ENCODE data around the gene ST3GAL6. TPM values are rescaled to one million over a fixed set of nuclear protein-coding genes. Genes with fewer than 3 reads are reported as not detected.
A peak's percentile ranks its signal among the peaks of the same experiment; 100 is the strongest.

ST3GAL6 gene
- total and polyA plus RNA-seq, 2 experiments from 2014 or later = 41.1 to 41.7 TPM

DNA sequence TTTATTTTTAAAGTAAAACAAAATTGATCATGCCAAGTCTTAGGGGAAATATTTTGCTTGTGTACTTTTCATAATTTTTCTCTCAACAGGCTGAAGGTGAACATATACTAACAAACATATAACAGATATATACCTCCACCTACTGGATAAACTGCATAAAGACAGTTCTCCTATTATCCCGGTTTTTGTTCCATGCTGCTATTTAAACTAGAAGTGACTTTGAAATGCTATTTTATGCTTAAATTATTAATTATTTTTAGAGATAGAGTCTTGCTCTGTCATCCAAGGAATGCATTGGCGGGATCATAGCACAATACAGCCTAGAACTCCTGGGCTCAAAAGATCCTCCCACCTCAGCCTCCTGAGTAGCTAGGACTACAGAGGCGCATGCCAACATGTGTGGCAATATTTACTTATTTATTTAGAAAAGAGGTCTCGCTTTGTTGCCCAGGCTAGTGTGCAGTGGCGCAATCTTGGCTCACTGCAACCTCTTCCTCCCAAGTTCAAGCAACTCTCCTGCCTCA, 49.8 kb downstream of the ST3GAL6 start:
- DNase-seq (ENCODE audit: low read depth in 1 of 2, low spot score in 1 of 2) = peak; percentile 45 to 70
- Histone ChIP-seq H3K27me3 (no peaks in the 10 kb centered on the region), H3K36me3 (peaks cover 27% of the 10 kb centered on the region), H3K27ac (no peak overlapping the region), H3K4me1 (ENCODE audit: low read depth) (no peaks in the 10 kb centered on the region), H3K4me3 (no peak overlapping the region), H3K9me3 (ENCODE audit: low read depth) (no peaks in the 10 kb centered on the region)
- TF ChIP-seq, protein P1, sequence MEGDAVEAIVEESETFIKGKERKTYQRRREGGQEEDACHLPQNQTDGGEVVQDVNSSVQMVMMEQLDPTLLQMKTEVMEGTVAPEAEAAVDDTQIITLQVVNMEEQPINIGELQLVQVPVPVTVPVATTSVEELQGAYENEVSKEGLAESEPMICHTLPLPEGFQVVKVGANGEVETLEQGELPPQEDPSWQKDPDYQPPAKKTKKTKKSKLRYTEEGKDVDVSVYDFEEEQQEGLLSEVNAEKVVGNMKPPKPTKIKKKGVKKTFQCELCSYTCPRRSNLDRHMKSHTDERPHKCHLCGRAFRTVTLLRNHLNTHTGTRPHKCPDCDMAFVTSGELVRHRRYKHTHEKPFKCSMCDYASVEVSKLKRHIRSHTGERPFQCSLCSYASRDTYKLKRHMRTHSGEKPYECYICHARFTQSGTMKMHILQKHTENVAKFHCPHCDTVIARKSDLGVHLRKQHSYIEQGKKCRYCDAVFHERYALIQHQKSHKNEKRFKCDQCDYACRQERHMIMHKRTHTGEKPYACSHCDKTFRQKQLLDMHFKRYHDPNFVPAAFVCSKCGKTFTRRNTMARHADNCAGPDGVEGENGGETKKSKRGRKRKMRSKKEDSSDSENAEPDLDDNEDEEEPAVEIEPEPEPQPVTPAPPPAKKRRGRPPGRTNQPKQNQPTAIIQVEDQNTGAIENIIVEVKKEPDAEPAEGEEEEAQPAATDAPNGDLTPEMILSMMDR (IDR thresholded peaks at IDR 0.05; ENCODE audit: low read depth, low read length) = peak; percentile 55

DNA sequence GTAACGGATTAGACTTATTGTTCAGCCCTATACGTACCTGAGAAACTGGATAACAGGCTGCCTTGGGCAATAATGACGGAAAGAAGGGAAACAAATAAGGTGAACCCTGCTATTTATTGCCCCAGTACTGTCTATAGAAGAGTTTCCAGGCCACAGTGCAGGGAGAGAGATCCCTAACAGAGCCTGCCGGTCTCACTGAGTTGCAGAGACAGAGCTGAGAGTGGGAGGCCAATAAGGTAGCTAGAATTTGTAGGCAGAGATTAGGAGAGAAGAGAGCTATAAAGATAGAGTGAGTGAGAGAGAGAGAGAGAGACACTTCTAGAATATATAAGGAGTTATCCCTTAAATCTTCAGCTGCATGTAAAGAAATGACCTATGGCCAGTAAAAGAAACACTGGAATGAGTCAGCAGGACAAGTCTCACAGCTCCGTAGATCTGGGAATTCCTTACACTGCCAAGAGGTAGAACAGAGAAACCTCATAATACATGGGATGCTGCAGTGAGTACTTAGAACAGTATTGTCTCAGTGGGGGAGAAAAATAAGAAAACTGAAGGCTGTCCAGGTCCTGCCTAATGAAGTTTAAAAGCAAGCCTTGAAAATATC, 51.8 kb downstream of the ST3GAL6 start:
- TF ChIP-seq, protein P1 (IDR thresholded peaks at IDR 0.05; ENCODE audit: low read depth, low read length) = no peak
- H3K4me3 ChIP-seq = no peak overlapping the region
- peaks cover 41% of the 10 kb centered on the region for H3K36me3 ChIP-seq
- H3K4me1 ChIP-seq (ENCODE audit: low read depth) = no peaks in the 10 kb centered on the region
- H3K27me3 ChIP-seq = no peaks in the 10 kb centered on the region
- no peaks in the 10 kb centered on the region for H3K9me3 ChIP-seq (ENCODE audit: low read depth)
- peak overlapping the region; percentile 48 for H3K27ac ChIP-seq
- DNase-seq (ENCODE audit: low read depth in 1 of 2, low spot score in 1 of 2) = peak in 1 of 2 donors; percentile 73

DNA sequence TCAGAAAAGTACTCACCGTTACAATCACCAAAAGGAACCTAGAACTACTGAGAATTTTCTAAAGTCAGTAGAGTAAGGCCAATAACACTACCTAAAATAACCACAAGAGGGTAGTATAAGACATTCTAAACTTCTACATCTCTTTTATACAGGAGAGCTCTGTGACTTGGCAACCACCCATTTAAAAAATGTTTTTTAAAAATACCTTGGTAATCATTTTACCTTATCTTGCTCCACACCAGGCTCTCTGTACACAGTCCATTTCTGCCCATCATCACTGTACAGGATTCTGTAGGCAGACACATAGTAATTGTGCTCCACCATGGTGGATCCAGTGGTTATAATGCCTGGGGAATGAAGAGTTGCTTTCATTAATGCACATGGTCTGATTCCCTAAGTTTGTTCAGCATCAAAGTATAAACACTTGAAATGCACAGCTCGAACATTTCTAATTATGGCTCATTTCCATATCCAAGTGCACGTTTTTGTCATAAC, 54.5 kb downstream of the ST3GAL6 start:
- Histone ChIP-seq H3K4me1 (ENCODE audit: low read depth) (no peaks in the 10 kb centered on the region), H3K36me3 (peaks cover 36% of the 10 kb centered on the region), H3K27me3 (no peaks in the 10 kb centered on the region), H3K9me3 (ENCODE audit: low read depth) (no peaks in the 10 kb centered on the region), H3K4me3 (no peak overlapping the region), H3K27ac (no peak overlapping the region)
- peak; percentile 67 to 73 for DNase-seq (ENCODE audit: low read depth in 1 of 2, low spot score in 1 of 2)
- TF ChIP-seq, protein P1 (IDR thresholded peaks at IDR 0.05; ENCODE audit: low read depth, low read length) = peak; percentile 54

DNA sequence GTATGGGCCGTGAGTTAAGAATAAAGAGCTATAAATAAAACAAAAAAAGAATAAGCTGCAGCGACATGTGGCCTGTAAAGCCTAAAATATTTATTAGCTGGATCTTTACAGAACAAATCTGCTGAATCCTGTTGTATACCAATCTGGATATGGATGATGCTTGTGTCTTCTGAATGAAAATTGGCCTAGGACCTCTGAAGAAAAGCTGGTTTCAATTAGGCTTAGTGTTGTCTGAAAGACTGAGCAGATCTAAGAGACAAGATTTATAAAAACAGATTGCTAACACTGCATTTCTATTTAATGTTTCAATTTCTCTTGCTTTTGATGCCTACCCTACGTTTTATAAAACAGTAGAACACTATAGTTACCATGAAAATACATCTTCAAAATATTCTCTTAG, 57.9 kb downstream of the ST3GAL6 start:
- no peaks in the 10 kb centered on the region for H3K9me3 ChIP-seq (ENCODE audit: low read depth)
- TF ChIP-seq, protein P1 (IDR thresholded peaks at IDR 0.05; ENCODE audit: low read depth, low read length) = no peak
- DNase-seq (ENCODE audit: low read depth in 1 of 2, low spot score in 1 of 2) = no peak
- no peaks in the 10 kb centered on the region for H3K27me3 ChIP-seq
- no peaks in the 10 kb centered on the region for H3K4me1 ChIP-seq (ENCODE audit: low read depth)
- no peak overlapping the region for H3K27ac ChIP-seq
- H3K36me3 ChIP-seq = peaks cover 28% of the 10 kb centered on the region
- no peak overlapping the region for H3K4me3 ChIP-seq

DNA sequence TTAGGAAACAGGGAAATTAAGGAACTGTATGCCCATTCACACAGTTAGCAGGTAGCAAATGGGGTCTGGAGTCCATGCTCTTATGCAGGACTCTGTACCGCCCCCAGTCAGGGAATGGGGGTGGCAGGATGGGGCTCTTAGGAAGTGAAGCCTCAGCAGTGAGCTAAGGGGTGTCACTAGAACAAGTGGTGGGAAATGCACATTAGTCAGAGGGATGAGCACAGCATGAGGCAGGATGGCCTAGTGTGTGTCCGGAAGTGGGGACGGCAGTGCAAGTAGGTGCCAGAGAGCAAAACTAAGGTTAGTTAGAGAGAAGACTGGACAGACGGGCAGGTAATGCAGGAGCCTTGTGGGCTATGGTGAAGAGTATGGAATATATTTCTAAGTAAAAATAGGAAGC, 60.7 kb downstream of the ST3GAL6 start:
- no peak for DNase-seq (ENCODE audit: low read depth in 1 of 2, low spot score in 1 of 2)
- Histone ChIP-seq H3K27me3 (no peaks in the 10 kb centered on the region), H3K9me3 (ENCODE audit: low read depth) (no peaks in the 10 kb centered on the region), H3K4me1 (ENCODE audit: low read depth) (no peaks in the 10 kb centered on the region), H3K27ac (no peak overlapping the region), H3K4me3 (no peak overlapping the region), H3K36me3 (peaks cover 12% of the 10 kb centered on the region)
- TF ChIP-seq, protein P1 (IDR thresholded peaks at IDR 0.05; ENCODE audit: low read depth, low read length) = no peak

All from cardiac muscle cell (in vitro differentiated cells and primary cell).